Hepatocyte (in vitro differentiated cells): ENCODE results near the gene AVPR1A. TPM values are rescaled to one million over a fixed set of nuclear protein-coding genes. Genes with fewer than 3 reads are reported as not detected.

Experiments used
- DNase-seq: peaks from one replicate; pipeline ENCODE4 v3.0.0-alpha.2; 2016; ENCODE audit warnings: low spot score
- H2AFZ ChIP-seq: fragments of 200-600 bp; sonication (generic); 2 replicates; pipeline ENCODE4 v1.6.0; 2016; ENCODE audit warnings: antibody characterized with exemption, mild to moderate bottlenecking
- H3K27ac ChIP-seq: fragments of 200-600 bp; sonication (generic); 2 replicates; pipeline ENCODE4 v1.5.1; 2016; ENCODE audit warnings: mild to moderate bottlenecking
- H3K27me3 ChIP-seq: fragments of 200-600 bp; sonication (generic); 2 replicates; pipeline ENCODE4 v1.6.1; 2016
- H3K36me3 ChIP-seq: fragments of 200-600 bp; sonication (generic); replicated peaks from 2 replicates; pipeline ENCODE4 v1.5.1; 2016; ENCODE audit warnings: low read depth; ENCODE audit not compliant: insufficient read depth
- H3K4me1 ChIP-seq: fragments of 200-600 bp; sonication (generic); 2 replicates; pipeline ENCODE4 v1.5.1; 2016; ENCODE audit warnings: mild to moderate bottlenecking, moderate library complexity; ENCODE audit not compliant: insufficient read depth
- H3K4me2 ChIP-seq: fragments of 200-600 bp; sonication (generic); 2 replicates; pipeline ENCODE4 v1.6.0; 2016
- H3K4me3 ChIP-seq: fragments of 200-600 bp; sonication (generic); 2 replicates; pipeline ENCODE4 v1.5.1; 2016; ENCODE audit warnings: mild to moderate bottlenecking
- H3K79me2 ChIP-seq: fragments of 200-600 bp; sonication (generic); 2 replicates; pipeline ENCODE4 v1.6.0; 2017; ENCODE audit warnings: mild to moderate bottlenecking
- H3K9me2 ChIP-seq: fragments of 200-600 bp; sonication (generic); replicated peaks from 2 replicates; pipeline ENCODE4 v1.6.0; 2017; ENCODE audit warnings: mild to moderate bottlenecking; ENCODE audit not compliant: insufficient read depth
- H3K9me3 ChIP-seq: fragments of 200-600 bp; sonication (generic); 2 replicates; pipeline ENCODE4 v1.5.1; 2016; ENCODE audit warnings: low read depth, mild to moderate bottlenecking
- H4K20me1 ChIP-seq: fragments of 200-600 bp; sonication (generic); 2 replicates; pipeline ENCODE4 v1.6.0; 2016; ENCODE audit warnings: mild to moderate bottlenecking; ENCODE audit not compliant: insufficient read depth, poor library complexity, severe bottlenecking
- EZH2 ChIP-seq: fragments of 200-600 bp; sonication (generic); IDR thresholded peaks from 2 replicates; pipeline ENCODE4 v1.6.1; 2016; ENCODE audit warnings: antibody characterized with exemption, mild to moderate bottlenecking, borderline replicate concordance
- EZH2phosphoT487 ChIP-seq: fragments of 200-600 bp; sonication (generic); IDR thresholded peaks from one replicate; pipeline ENCODE4 v1.6.1; 2018; ENCODE audit warnings: antibody characterized with exemption, mild to moderate bottlenecking, low read depth, moderate library complexity; ENCODE audit not compliant: unreplicated experiment, severe bottlenecking
- WGBS: methylation state at CpG from one replicate; pipeline ENCODE4 v1.1.6; 2016; ENCODE audit warnings: low lambda C conversion rate; ENCODE audit errors: missing lambda C conversion rate; 5-methylcytosine and 5-hydroxymethylcytosine counted together
- polyA plus RNA-seq: library from polyadenylated mRNA; unstranded; fragments of >200 nt; fragmentation: Nextera tagmentation; extraction: Ambion mirVana; gene quantifications from 2 replicates; pipeline ENCODE4 v1.2.1, GENCODE V29; 2016
- total RNA-seq: library from RNA; depleted of rRNA; stranded (reverse); fragments of >200 nt; gene quantifications from 2 replicates; pipeline ENCODE4 v1.2.3, GENCODE V29; 2014
- TF ChIP-seq, protein P1 (sequence below): fragments of 200-600 bp; sonication (generic); IDR thresholded peaks from 2 replicates; pipeline ENCODE4 v1.5.1; 2016; ENCODE audit warnings: antibody characterized with exemption, mild to moderate bottlenecking; ENCODE audit not compliant: poor library complexity

AVPR1A gene
- total and polyA plus RNA-seq, 2 experiments from 2014 or later = 0.58 to 2.4 TPM

- Histone ChIP-seq H3K4me2 (peak overlapping the region; percentile 84), H3K4me3 (no peak overlapping the region)
These were observed 1.3 kb upstream of the AVPR1A start for GRCh38 chr12:63152321-63152700.

DNA sequence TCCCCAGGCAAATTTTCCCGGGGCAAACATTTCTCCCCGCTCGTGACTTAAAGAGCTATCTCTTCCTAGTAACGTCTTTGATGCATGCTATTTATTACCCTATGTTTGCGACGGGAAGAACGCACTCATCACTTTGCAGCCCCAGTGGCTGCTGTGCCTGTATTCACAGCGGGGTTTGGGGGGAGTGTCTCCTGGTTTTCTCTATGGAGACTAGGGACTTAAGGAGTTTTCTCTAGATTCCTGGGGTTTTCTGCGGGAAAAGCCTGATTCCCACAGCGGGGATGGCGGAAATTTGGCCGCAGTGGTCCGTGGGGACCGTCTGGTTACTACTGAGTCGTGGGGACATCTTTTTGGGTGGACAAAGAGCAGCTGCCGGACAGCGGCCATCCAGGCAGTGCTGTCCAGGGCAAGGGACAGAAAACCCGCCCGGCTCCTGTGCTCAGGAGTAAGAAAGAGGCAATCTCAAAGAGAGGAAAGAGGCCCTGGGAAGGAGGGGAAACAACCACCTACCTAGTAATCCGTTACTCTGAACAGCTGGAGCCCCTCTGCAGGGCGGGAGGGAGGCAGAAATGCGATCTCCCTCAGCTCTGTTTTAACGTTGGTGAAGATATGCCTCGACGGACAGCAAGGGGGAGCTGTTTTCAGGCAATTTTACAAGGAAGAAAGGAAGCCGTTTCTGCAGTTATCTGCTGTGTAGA, 771 bp upstream of the AVPR1A start:
- no peak overlapping the region for H3K27ac ChIP-seq
- no peaks in the 10 kb centered on the region for H3K79me2 ChIP-seq
- WGBS = 3% methylated on average over 26 of the region's 26 CpGs
- no peaks in the 10 kb centered on the region for H3K9me3 ChIP-seq
- peaks cover 53% of the 10 kb centered on the region for H3K27me3 ChIP-seq
- no peaks in the 10 kb centered on the region for H4K20me1 ChIP-seq
- H3K4me3 ChIP-seq = peak overlapping the region; percentile 17
- H3K36me3 ChIP-seq = no peaks in the 10 kb centered on the region
- TF ChIP-seq EZH2phosphoT487 = no peak
- TF ChIP-seq EZH2 = peak; percentile 35
- TF ChIP-seq, protein P1, sequence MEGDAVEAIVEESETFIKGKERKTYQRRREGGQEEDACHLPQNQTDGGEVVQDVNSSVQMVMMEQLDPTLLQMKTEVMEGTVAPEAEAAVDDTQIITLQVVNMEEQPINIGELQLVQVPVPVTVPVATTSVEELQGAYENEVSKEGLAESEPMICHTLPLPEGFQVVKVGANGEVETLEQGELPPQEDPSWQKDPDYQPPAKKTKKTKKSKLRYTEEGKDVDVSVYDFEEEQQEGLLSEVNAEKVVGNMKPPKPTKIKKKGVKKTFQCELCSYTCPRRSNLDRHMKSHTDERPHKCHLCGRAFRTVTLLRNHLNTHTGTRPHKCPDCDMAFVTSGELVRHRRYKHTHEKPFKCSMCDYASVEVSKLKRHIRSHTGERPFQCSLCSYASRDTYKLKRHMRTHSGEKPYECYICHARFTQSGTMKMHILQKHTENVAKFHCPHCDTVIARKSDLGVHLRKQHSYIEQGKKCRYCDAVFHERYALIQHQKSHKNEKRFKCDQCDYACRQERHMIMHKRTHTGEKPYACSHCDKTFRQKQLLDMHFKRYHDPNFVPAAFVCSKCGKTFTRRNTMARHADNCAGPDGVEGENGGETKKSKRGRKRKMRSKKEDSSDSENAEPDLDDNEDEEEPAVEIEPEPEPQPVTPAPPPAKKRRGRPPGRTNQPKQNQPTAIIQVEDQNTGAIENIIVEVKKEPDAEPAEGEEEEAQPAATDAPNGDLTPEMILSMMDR = peak; percentile 82
- H3K4me1 ChIP-seq = peaks cover 15% of the 10 kb centered on the region
- H3K4me2 ChIP-seq = peak overlapping the region; percentile 84
- peak; percentile 68 for DNase-seq
- peak overlapping the region; percentile 57 for H2AFZ ChIP-seq
- no peaks in the 10 kb centered on the region for H3K9me2 ChIP-seq

More at GRCh38 chr12:63152321-63152700, 1.3 kb upstream of the AVPR1A start:
- H2AFZ ChIP-seq = no peak overlapping the region
- no peaks in the 10 kb centered on the region for H4K20me1 ChIP-seq
- no peaks in the 10 kb centered on the region for H3K79me2 ChIP-seq
- H3K36me3 ChIP-seq = no peaks in the 10 kb centered on the region
- H3K27me3 ChIP-seq = peaks cover 50% of the 10 kb centered on the region
- WGBS = 25% methylated on average over 7 of the region's 7 CpGs
- no peaks in the 10 kb centered on the region for H3K9me3 ChIP-seq
- no peak for TF ChIP-seq EZH2
- TF ChIP-seq EZH2phosphoT487 = no peak
- TF ChIP-seq, protein P1 = no peak
- H3K4me1 ChIP-seq = peaks cover 15% of the 10 kb centered on the region
- no peak overlapping the region for H3K27ac ChIP-seq
- H3K9me2 ChIP-seq = no peaks in the 10 kb centered on the region
- no peak for DNase-seq

- no peaks in the 10 kb centered on the region for H3K36me3 ChIP-seq
- peaks cover 15% of the 10 kb centered on the region for H3K4me1 ChIP-seq
- H2AFZ ChIP-seq = peak overlapping the region; percentile 57
- H3K79me2 ChIP-seq = no peaks in the 10 kb centered on the region
- peaks cover 59% of the 10 kb centered on the region for H3K27me3 ChIP-seq
- H3K4me2 ChIP-seq = peak overlapping the region; percentile 84
- WGBS = 8% methylated on average over 74 of the region's 75 CpGs
- peak; percentile 22 for DNase-seq
- H3K4me3 ChIP-seq = peak overlapping the region; percentile 16
- no peak overlapping the region for H3K27ac ChIP-seq
- H3K9me3 ChIP-seq = no peaks in the 10 kb centered on the region
- peak; percentile 66 for TF ChIP-seq EZH2
- TF ChIP-seq, protein P1 = no peak
- TF ChIP-seq EZH2phosphoT487 = no peak
- H4K20me1 ChIP-seq = no peaks in the 10 kb centered on the region
- no peaks in the 10 kb centered on the region for H3K9me2 ChIP-seq
These were observed 890 bp downstream of the AVPR1A start for GRCh38 chr12:63149909-63150712.
